ENCODE data around the gene KIAA0930.
A peak's percentile ranks its signal among the peaks of the same experiment; 100 is the strongest.
"Not testable (repeated sequence)": the region's sequence is repeated elsewhere in the genome, so short reads cannot be mapped to it uniquely, and the experiment has no call there.

Gene KIAA0930

DNA sequence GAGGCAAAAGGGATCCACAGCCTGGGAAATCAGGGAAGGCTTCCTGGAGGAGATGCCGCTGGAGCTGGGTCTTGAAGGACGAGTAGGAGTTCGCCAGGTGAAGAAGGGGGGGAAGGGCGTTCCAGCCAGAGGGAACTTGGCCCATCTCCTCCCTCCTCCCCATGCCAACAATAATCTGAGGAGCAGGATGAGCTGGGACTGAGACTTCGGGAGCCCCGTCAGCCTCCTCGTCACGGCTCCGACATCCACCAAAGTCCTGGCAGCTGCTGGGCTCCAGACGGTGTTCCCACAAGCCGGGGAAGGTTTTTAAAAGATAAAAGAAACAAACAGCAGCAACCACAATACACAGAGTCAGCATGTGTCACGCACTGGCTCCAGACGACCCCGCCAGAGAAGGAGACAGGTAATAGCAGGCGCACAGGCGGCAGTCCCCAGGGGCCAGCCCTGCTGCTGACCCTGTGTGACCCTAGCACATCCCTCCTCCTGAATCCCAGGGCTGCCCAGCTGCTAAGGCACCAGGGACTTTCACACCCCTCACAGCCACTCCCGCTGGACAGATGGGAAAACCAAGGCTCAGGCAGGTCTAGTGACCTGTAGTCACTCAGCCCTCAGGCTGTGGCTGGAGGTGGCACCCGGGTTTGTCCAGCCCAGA, 39.7 kb downstream of the KIAA0930 start:
- DNase-seq = no peak

DNA sequence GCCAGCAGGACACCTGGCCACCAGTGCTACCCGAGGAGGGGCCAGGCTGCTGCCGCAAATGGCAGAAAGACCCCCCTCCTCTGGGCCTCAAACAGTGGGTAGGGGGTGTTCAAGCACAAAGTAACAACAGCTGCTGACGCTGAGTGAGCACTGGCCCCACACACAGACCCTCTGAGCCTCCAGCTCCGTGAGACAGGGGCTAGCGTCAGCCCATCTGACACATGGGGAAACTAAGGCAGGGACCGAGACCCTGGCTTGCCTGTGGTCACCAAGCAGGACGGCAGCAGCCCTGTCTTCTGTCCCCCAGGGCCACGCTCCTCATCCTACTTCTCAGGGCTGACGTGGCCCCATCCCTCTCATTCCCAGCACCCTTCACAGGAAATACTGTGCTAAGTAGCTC, 40.5 kb downstream of the KIAA0930 start:
- no peak for DNase-seq

DNA sequence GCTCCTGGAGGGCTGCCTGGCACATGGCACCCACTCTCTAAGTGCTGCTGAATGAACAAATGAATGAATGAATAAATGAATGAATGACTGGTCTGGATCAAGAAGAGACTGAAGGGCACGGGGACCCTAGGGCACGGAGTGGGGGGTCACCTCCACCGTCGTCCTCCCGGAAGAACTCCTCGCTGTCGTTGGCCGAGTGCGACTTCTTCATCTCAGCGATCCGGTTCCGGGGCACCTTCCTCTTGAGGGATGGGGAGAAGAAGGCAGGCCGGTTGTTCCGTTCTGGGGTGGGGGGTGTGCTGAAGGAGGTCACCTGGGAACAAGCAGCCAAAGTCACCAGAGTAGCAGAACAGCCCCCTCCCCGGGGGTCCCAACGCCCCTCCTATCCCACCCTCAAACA, 41.0 kb downstream of the KIAA0930 start:
- DNase-seq = no peak

DNA sequence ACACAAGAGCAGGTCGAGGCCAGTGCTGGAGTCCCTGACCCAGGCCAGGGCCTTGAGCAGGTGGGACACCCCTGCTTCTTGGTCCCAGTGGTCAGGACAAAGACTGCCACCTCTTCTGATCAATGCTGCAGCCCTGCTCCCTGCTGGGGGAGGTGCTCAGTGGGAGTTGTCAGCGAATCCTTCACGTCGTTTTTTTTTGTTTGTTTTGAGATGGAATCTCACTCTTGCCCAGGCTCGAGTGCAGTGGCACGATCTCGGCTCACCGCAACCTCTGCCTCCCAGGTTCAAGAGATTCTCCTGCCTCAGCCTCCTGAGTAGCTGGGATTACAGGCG, 42.3 kb downstream of the KIAA0930 start:
- DNase-seq = no peak

DNA sequence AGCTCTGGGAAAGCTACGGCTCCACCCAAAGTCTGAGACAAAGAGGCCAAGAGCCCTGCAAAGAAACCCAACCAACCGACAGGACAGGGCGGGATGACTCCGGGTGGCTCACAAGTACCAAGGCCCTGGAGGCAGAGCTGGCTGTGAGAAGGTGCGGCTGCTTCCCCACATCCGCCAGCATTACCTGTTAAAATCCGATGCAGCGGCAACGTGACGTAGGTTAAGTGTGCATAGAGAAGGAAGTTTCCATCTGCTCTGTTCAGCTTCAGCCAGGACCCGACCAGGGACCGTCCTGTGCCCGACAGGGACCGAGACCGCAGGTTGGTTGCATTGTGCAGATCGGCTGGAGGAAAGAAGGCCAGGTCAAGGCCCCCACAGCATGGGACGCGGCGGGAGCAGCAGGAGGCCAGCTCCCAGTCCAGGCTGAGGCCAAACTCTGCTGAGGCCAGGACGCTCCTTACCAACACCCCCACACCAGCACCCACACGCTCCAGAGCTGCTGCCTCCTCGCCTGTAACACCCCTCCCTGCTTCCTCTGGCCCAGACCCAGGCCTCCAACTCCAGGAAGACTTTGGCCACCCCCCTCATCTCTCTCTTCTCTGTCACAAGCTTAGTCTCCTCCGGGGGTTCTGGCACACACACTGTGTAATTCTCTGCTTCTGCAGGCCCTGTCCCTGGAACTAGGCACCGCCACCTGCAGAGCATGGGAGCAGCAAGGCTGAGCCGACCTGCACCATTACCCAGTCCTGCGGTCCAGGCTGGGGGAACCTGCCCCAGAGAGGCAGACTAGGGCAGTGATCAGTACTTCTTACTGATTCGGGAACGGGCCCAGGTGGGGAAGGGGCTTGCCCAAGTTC, 42.9 kb downstream of the KIAA0930 start:
- no peak for DNase-seq

DNA sequence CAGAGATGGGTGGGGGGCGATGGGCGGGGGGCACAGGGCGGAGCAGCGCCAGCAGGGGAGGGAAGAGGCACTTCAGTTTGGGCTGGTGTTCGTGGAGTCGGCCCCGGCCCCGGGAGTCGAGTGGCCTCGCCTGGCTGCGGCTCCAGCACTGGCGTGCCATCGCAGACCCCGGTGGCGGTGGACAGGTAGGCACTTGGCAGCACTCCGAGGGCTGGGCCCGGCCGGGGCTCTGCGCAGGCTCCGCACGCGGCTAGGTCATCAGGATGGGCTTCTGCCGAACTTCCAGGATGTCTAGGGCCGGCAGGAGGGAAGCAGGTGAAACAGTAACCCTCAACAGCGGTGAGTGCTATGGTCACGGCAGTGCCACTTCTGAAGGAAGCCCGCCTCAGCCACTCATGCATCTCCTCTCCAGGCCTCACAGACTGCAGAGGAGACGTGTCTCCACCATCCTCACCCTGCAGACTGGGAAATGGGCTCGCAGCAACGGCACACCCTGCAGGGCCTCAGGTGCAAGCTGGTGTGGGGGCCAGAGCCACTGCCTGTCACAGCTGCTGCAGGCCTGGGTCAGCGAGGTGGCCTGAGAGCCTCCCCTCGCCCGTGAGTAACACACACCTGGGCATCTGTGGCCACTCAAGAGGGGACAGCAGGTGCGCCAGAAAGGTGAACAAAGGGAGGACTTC, 43.6 kb downstream of the KIAA0930 start:
- no peak for DNase-seq

DNA sequence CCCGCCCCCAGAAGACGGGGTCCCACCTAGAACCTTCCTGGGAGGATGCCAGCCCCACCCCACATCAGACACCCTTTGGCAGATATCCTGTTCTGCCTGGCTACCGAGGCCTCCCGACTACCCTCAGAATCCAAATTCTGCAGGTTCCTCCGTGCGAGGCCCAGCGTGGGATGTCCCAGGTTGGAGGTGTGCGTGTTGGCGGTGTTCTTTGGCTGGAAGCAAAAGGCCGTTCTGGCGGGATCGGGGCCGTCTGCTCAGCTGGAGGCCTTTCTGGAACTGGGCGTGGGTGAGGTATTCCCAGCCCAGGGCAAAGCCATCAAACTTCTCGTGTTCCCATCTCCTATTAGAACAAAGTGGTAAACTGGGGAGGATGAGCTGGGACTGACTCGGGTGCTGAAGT, 44.4 kb downstream of the KIAA0930 start:
- DNase-seq = no peak

DNA sequence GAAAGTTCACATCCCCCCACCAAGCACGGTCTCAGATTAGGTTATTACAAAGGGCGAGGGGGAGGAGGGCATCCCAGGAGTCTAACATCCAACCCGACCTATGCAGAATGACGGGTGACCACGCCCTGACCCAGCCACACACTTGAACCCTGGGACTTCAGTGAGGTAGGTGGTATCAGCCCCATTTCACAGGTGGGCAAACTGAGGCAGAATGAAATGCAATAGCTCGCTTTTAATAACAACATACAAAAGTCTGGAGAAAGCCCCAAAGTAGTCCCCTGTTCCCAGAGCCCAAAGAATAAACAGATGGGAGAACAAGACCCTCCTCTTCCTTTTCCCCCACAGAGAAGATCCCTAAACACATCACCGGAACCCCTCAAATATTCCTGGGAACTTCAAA, 45.1 kb downstream of the KIAA0930 start:
- no peak for DNase-seq

DNA sequence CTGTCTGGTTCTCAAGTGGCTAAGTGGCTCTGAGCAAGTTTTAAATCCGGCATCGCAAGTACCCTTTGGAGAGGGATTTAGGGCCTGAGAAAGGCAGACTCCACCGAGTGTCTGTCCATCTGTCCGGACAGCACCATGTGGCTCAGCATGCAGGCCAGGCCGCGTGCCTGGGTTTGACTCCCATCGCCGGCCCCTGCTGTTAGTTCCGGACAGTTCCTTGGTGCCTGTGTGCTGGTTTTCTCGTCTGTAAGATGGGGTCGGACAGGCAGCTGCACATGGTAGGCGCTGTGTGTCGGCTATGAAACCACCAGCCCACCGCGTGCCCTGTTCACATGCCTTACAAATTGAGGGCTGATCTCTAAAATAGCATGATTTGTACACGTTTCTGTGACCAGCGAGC, 46.0 kb downstream of the KIAA0930 start:
- DNase-seq = no peak

DNA sequence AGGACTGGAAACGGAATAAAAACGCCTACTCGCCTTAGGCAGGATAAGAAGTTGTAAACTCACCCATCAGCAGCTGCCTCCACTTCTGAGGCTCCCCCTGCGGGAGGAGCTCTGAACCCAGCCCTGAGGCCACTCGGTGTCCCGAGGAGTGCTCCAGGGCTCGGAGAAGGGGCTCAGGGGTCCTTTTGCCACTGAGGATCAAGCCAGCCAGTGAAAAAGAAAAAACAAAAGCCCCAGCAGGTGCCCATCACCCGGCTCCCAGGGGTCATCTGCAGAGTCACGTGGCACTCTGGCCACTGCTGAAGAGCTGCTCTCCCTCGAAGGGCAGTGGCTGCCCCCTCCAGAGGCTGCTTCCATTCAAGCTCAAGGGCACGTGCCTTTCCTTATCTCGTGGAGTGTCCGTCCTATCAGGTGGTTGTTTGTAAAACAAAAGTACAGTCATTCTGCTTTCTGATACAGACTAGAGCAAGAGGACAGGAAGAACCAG, 48.0 kb downstream of the KIAA0930 start:
- DNase-seq = no peak

DNA sequence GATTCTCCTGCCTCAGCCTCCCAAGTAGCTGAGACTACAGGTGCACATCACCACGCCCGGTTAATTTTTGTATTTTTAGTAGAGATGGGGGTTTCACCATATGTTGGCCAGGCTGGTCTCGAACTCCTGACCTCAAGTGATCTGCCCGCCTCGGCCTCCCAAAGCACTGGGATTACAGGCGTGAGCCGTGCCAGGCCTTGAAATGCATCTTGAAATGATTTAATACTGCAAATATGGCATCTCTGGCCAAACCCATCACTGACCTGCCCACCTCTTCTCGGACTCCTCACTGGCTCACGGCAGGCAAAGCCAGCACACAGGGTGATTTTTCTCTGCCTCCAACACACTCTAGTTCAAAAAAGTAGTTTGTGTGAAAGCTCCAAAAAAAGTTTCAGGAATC, 48.9 kb downstream of the KIAA0930 start:
- not testable (repeated sequence) for DNase-seq

DNA sequence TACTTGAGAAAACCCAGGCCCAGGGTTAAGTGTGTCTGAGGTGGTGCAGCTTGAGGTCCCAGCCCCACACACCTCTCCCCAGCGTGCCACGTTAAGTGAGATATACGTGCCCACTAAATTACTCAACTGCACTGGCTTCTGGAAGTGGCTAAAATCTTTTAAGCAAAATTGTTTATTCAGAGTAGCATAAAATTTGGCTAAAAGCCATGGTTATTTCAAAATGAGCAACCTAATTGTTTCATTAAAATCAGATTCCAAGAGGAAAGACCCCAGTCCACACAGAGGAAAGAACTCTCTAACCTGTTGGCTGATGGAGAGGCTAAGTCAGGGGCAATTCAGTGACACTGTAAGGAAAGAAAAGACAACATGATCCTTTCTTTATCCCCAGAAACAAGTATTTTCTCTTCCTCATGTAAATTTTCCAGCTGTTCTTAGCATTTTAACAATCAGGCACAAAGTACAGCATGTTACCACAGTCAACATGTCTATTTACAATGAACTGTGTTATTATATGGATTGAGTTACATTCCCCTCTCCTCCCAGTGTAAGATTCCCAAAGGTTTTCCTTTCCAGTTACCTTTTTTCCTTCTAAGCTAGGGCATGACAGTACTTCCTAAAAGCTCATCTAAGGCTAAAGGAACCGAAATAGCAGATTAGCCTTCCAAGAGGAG, 50.4 kb downstream of the KIAA0930 start:
- DNase-seq = no peak

DNA sequence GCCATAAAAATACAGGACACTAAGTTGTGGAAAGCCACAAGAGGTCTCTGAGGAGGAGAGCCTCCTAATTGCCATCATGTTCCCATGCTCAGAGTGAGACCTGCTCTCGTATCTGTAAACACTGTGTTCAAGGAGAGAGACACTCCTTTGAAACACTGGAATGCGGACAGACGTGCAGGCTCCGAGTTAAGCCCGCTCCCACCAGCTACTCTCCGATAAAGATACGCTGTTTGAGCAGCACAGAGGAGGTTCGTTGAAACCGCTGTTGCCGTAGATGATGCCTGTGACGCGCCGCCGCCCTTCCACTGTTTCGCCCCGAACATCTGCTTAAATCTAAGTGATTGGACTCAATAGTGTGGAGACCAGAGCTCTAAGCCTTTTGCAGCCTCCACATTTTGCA, 51.9 kb downstream of the KIAA0930 start:
- no peak for DNase-seq

DNA sequence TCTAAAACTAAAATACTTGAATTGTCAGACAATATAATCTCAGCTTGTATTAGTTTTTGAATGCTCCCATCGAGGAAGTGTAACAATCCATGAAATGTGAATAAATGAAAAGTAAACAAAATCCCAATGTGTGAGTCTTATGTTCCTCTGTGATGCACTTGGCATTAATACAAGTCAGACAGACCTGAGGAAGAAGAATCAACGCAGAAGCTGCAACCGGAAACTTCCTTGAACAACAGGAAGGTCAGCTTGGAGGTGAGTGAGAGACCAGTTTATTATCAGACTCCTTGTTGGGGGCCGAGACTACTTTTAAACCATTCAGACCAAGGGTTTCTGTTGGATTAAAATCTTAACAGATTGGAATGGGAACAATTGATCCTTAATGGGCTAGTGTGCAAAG, 52.8 kb downstream of the KIAA0930 start:
- no peak for DNase-seq

DNA sequence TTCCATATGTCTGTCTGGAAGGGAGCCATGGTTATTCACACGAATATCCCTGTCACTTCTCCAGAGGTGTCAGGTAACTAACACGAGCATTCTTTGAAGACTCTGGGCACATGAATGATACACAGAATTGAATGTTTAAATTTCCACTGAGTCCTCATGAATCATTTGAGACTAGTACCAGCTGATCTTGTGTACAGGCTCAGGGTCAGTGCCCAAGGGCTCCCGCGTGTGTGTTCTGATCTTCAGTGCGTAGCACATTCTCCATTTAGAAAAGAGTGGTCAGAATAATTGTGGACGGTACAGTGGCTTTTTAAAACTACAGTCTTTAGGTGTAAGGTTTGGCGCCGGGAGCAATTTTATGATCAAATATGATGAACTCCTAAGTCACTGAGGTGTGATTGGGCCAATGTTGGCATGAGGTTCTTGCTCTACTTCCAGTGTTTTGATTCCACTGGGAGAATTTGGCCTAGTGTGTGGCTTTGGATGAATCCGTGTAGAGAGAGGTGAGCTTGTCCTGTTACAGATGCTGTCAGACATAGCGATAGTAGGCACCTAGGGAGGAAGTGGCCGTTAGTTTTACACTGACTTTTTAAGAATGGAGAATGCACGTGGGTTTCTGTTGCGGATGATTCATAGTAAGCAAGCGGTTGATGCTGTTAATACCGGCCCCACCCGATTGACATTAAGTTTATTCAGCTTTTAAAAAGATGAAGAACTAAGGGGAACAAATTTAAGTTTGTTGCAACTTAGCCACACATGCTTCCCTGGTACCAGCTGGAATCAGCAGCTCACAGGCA, 54.8 kb downstream of the KIAA0930 start:
- DNase-seq = peak; percentile 45

DNA sequence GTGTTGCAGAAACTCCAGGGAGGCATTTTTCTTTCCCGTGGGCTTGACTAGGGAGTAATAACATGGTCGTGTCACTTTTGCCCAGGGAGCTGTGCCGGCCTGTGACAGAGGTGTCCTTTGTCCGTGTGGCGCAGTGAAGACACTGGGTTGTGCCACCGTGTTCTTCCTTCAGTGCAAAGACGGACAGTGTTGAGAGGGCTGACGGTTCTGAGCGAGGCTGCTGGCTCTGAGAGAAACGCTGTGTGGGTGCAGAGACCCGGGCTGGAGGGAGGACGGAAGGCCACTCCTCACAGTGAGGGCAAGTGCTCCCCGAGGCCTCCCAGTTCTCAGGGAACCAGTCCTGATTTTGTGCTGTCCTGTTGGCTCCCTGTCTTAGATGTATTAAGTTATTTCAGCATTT, 56.7 kb downstream of the KIAA0930 start:
- DNase-seq = no peak

DNA sequence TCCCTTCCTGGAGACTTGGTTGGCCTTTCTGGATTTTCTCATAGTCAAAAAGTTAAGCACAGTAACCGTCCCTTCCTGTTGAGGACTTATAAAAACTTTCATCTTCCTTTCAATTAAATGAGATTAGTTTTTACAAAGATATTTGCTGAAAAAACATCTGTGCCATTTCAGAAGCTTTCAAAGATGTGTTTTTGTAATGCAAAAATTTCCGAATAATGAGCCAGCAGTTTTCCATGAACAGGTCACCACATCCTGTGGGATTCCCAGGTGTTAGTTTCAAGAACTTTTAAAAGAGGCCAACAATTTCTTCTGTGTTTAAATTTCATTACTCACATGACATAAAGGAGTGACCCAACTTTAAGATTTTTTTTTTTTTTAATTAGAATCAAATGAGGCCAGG, 58.9 kb downstream of the KIAA0930 start:
- no peak for DNase-seq

DNA sequence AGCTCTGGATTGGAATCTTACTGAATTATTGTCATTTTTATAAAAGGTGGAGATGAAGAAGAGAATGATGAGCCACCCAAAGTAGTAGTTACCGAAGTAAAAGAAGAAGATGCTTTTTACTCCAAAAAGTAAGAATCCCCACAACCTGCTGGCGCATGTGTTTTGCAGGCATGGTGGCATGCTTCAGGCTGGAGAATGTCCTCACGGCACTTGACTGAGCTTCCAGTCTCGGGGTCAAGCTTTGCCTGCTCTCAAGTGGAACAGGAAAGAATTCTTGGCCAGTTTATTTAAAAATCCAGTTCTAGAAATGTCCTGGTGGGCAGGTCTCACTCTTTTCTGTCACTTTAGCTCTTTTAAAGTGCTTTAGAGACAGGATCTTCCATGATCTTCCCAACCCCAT, 59.5 kb downstream of the KIAA0930 start:
- DNase-seq = no peak

DNA sequence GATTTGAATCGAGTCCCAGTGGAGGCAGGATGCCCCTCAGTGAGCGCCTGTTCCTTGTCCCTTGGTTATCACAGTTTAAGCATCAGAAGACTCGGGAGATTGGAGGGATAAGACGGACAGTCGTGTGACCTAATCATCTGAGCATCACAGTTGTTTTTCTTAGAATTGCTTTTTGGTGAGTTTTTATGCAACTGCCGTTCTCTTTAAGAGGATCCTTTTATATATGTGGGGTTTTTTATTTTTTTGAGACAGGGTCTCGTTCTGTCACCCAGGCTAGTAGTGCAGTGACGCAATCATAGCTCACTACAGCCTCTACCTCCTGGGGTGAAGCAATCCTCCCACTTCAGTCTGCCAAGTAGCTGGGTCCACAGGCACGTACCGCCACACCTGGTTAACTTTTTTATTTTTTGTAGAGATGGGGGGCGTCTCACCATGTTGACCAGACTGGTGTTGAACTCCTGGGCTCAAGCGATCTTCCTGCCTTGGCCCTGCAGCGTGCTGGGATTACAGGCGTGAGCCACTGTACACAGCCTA, 60.5 kb downstream of the KIAA0930 start:
- DNase-seq = no peak

DNA sequence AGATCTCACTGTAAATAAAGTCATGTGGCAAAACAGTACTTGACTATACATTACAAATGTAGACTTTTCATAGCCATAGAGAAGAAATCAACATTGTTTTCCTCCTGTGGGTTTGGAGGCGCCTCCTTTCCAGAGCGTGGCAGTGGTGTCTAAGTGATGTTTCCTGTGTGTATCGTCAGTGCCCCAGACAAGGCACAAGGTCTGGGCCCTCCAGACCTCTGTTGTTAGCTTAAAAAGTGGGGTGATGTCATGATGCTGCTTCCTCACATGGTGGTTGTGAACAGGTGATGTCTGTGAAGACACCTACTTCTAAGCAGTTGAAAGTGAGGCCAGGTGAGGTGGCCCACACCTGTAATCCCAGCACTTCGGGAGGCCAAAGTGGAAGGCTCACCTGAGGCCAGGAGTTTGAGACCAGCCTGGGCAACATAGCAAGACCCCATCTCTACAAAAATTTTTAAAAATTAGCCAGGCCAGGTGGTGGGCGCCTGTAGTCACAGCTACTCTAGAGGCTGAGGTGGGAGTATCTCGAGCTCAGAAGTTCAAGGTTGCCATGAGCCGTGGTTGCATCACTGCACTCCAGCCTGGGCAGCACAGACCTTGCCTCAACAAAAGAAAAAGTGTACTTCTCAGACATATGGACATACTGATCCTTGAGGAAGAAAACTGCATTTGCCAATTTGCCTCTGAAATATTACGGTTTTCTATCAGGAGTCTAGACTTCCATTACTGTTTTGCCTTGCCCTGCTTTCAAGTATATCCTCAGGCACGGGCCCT, 61.2 kb downstream of the KIAA0930 start:
- no peak for DNase-seq

DNA sequence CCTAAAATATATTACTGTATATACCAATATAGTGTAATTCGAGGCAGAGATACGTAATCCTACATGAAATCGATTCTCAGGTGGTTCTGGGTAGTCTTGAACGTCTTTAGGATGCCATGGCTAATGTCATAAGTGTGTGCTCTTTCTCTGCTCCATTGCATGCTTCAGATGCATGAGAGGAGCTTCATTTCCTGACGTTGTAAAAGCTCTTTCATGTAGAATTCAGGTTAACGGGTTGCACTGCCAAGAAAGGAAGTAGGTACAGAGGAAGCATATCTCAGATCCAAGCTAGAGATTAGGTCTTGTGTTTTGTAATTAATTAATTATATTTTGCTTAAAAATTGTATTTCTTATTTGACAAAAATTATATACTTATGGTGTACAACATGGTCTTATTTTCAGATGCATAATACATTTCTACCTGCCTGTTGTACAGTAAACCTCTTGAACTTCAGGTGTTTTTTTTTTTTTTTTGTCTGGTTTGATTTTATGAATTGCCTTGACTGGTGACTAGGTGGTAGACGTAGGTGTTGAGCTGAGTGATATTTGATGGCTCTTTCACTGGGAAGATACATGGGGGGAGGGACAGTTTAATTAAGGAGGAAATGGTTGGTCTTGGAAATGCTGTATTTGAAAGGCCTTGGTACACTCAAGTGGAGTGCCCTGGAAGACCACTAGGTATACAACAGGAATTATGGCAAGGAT, 67.7 kb downstream of the KIAA0930 start:
- DNase-seq = peak; percentile 27

All from activated CD4-positive, alpha-beta T cell treated with anti-CD3 and anti-CD28 coated beads, Interleukin-2, Interleukin-6, amounts not matched to agents 100 ng/mL and 50 ng/mL, durations not matched to agents 16 hours and 8 hours (primary cell).